HepG2 (cell line): ENCODE results near the gene PURB. TPM values are rescaled to one million over a fixed set of nuclear protein-coding genes. Genes with fewer than 3 reads are reported as not detected.

Source experiments
- HNRNPL ChIP-seq: fragments of 200-400 bp; formaldehyde crosslinking; IDR thresholded peaks from 2 replicates; pipeline ENCODE4 v1.6.1; 2017; ENCODE audit warnings: mild to moderate bottlenecking, low read depth, low read length
- MAX ChIP-seq: IDR thresholded peaks from 2 replicates; pipeline ENCODE4 v1.6.1; 2012; ENCODE audit warnings: inconsistent platforms
- MIXL1 ChIP-seq: IDR thresholded peaks from 2 replicates; pipeline ENCODE4 v1.6.1; 2016
- MTF2 ChIP-seq: sonication (generic); formaldehyde crosslinking; IDR thresholded peaks from 2 replicates; pipeline ENCODE4 v1.5.0; 2020; ENCODE audit warnings: missing genetic modification reagents, borderline replicate concordance
- NFKB2 ChIP-seq: sonication (generic); formaldehyde crosslinking; IDR thresholded peaks from 2 replicates; pipeline ENCODE4 v1.4.0; 2020; ENCODE audit warnings: missing genetic modification reagents, borderline replicate concordance
- RELA ChIP-seq: sonication (generic); formaldehyde crosslinking; IDR thresholded peaks from 2 replicates; pipeline ENCODE4 v1.4.0; 2020; ENCODE audit warnings: missing genetic modification reagents
- SAP130 ChIP-seq: IDR thresholded peaks from 2 replicates; pipeline ENCODE4 v1.6.1; 2016; ENCODE audit warnings: low read depth
- SMAD1 ChIP-seq: sonication (generic); formaldehyde crosslinking; IDR thresholded peaks from 2 replicates; pipeline ENCODE4 v1.4.0; 2020; ENCODE audit warnings: missing genetic modification reagents, low read depth, mild to moderate bottlenecking, borderline replicate concordance
- TAF1 ChIP-seq: sonication (generic); formaldehyde crosslinking; IDR thresholded peaks from 2 replicates; pipeline ENCODE4 v1.4.0; 2020; ENCODE audit warnings: missing genetic modification reagents
- XRCC5 ChIP-seq: fragments of 200-400 bp; formaldehyde crosslinking; optimal IDR thresholded peaks from 2 replicates; pipeline ENCODE3; 2017; ENCODE audit warnings: mild to moderate bottlenecking, low read length
- ZBTB26 ChIP-seq: IDR thresholded peaks from 2 replicates; pipeline ENCODE4 v1.6.1; 2016; ENCODE audit warnings: missing compliant biosample characterization, missing genetic modification reagents, borderline replicate concordance
- ZFP37 ChIP-seq: sonication (generic); formaldehyde crosslinking; IDR thresholded peaks from 2 replicates; pipeline ENCODE4 v1.4.0; 2020; ENCODE audit warnings: missing genetic modification reagents, borderline replicate concordance
- ZFP62 ChIP-seq: sonication (generic); formaldehyde crosslinking; IDR thresholded peaks from 2 replicates; pipeline ENCODE4 v1.4.0; 2020; ENCODE audit warnings: missing genetic modification reagents
- ZKSCAN8 ChIP-seq: IDR thresholded peaks from 2 replicates; pipeline ENCODE4 v1.6.1; 2016; ENCODE audit warnings: borderline replicate concordance, missing genetic modification reagents, missing compliant biosample characterization
- ZMAT3 ChIP-seq: sonication (generic); formaldehyde crosslinking; conservative IDR thresholded peaks from 2 replicates; pipeline ENCODE4 v1.7.0; 2021; ENCODE audit warnings: missing genetic modification reagents
- ZNF24 ChIP-seq: fragments of 450-650 bp; IDR thresholded peaks from 2 replicates; pipeline ENCODE4 v1.6.1; 2017; ENCODE audit warnings: antibody characterized with exemption, mild to moderate bottlenecking
- ZNF274 ChIP-seq: sonication (generic); formaldehyde crosslinking; IDR thresholded peaks from 2 replicates; pipeline ENCODE4 v1.5.1; 2020; ENCODE audit warnings: mild to moderate bottlenecking, missing genetic modification reagents
- ZNF367 ChIP-seq: sonication (generic); formaldehyde crosslinking; IDR thresholded peaks from 2 replicates; pipeline ENCODE4 v1.4.0; 2020; ENCODE audit warnings: missing genetic modification reagents, borderline replicate concordance
- ZNF598 ChIP-seq: sonication (generic); formaldehyde crosslinking; IDR thresholded peaks from 2 replicates; pipeline ENCODE4 v1.5.1; 2020; ENCODE audit warnings: mild to moderate bottlenecking, missing genetic modification reagents, borderline replicate concordance
- ZNF782 ChIP-seq: sonication (generic); formaldehyde crosslinking; IDR thresholded peaks from 2 replicates; pipeline ENCODE4 v1.4.0; 2020; ENCODE audit warnings: missing genetic modification reagents, mild to moderate bottlenecking, borderline replicate concordance
- ZNF841 ChIP-seq: sonication (generic); formaldehyde crosslinking; IDR thresholded peaks from 2 replicates; pipeline ENCODE4 v1.8.1; 2023; ENCODE audit warnings: missing genetic modification reagents, borderline replicate concordance
- ZSCAN25 ChIP-seq: sonication (generic); formaldehyde crosslinking; IDR thresholded peaks from 2 replicates; pipeline ENCODE4 v1.8.0; 2022; ENCODE audit warnings: mild to moderate bottlenecking, missing genetic modification reagents
- polyA plus RNA-seq, 8 experiments: library from polyadenylated mRNA; depleted of rRNA in 3 of 8; stranded (reverse) in 7 of 8; unstranded in 1 of 8; fragments of >200 nt; fragmentation: Illumina TruSeq in 4 of 8; extraction: Trizol in 4 of 8; gene quantifications; 2 replicates each; pipeline versions ENCODE4 v1.2.1 to v1.2.3, GENCODE V29; 2011 to 2016; ENCODE audit warnings: low read depth in 4 of 8, missing spikeins in 1 of 8, mixed read lengths in 1 of 8; ENCODE audit not compliant: insufficient read depth in 1 of 8
- total RNA-seq, 5 experiments: library from RNA; depleted of rRNA; stranded (reverse); fragments of >200 nt; fragmentation: Illumina TruSeq; extraction: Trizol; gene quantifications; 2 replicates each; pipeline ENCODE4 v1.2.3, GENCODE V29; 2016; ENCODE audit warnings: low read depth in 1 of 5
- TF ChIP-seq, protein P1 (sequence below): sonication (generic); formaldehyde crosslinking; IDR thresholded peaks from 2 replicates; pipeline ENCODE4 v1.4.0; 2020; ENCODE audit warnings: missing genetic modification reagents, borderline replicate concordance
- TF ChIP-seq, protein P2 (sequence below): sonication (generic); formaldehyde crosslinking; conservative IDR thresholded peaks from 2 replicates; pipeline ENCODE4 v1.4.0; 2020; ENCODE audit warnings: missing genetic modification reagents
- TF ChIP-seq, protein P3 (sequence below): sonication (generic); formaldehyde crosslinking; IDR thresholded peaks from 2 replicates; pipeline ENCODE4 v1.5.1; 2020; ENCODE audit warnings: mild to moderate bottlenecking, missing genetic modification reagents, moderate library complexity

Gene PURB
- total and polyA plus RNA-seq, 2 of the 13 experiments (the other 11 are each of a cell fraction or from before 2014, with no cell fraction given), result 2.3 to 4.3 TPM

DNA sequence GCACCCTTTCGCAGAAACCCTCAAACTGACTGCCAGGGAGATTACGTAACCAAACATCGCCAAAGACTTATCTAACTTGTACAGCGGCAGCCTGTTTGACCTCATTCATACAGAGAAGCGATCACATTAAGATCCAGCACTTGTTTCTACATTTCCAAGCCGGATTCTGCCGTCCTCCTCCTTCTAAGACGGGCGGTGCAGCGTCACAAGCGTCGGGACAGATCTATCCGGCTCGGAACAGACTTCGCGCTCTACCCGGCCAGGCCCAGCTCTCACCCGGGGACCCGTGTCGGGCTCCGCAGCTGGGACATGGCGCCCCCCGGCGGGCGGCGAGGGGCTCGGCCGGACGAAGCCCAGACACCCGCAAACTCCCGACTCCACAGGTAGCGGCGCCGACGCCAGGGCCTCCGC is 37.8 kb downstream of the PURB start (continued):
- TF ChIP-seq ZBTB26 (CRISPR knock-in tag) (no peak), SAP130 (peak; percentile 81), ZNF274 (0 out of 2 replicates have a peak, but pooled peaks have one; percentile 67), MAX (0 out of 2 replicates have a peak, but pooled peaks have one; percentile 40), ZNF24 (no peak), HNRNPL (no peak), ZNF782 (CRISPR knock-in tag) (no peak), ZMAT3 (CRISPR knock-in tag) (0 out of 2 replicates have a peak, but pooled peaks have one; percentile 36), MTF2 (0 out of 2 replicates have a peak, but pooled peaks have one; percentile 52), ZKSCAN8 (no peak), XRCC5 (no peak), ZNF598 (CRISPR knock-in tag) (no peak), ZSCAN25 (CRISPR knock-in tag) (no peak), NFKB2 (CRISPR knock-in tag) (no peak), SMAD1 (no peak), ZFP62 (CRISPR knock-in tag) (no peak), ZFP37 (CRISPR knock-in tag) (no peak), MIXL1 (CRISPR knock-in tag) (no peak), RELA (CRISPR knock-in tag) (no peak), ZNF841 (CRISPR knock-in tag) (no peak), TAF1 (peak; percentile 39; the same call in 1 of the 2 replicates), ZNF367 (no peak)
- TF ChIP-seq, protein P1, sequence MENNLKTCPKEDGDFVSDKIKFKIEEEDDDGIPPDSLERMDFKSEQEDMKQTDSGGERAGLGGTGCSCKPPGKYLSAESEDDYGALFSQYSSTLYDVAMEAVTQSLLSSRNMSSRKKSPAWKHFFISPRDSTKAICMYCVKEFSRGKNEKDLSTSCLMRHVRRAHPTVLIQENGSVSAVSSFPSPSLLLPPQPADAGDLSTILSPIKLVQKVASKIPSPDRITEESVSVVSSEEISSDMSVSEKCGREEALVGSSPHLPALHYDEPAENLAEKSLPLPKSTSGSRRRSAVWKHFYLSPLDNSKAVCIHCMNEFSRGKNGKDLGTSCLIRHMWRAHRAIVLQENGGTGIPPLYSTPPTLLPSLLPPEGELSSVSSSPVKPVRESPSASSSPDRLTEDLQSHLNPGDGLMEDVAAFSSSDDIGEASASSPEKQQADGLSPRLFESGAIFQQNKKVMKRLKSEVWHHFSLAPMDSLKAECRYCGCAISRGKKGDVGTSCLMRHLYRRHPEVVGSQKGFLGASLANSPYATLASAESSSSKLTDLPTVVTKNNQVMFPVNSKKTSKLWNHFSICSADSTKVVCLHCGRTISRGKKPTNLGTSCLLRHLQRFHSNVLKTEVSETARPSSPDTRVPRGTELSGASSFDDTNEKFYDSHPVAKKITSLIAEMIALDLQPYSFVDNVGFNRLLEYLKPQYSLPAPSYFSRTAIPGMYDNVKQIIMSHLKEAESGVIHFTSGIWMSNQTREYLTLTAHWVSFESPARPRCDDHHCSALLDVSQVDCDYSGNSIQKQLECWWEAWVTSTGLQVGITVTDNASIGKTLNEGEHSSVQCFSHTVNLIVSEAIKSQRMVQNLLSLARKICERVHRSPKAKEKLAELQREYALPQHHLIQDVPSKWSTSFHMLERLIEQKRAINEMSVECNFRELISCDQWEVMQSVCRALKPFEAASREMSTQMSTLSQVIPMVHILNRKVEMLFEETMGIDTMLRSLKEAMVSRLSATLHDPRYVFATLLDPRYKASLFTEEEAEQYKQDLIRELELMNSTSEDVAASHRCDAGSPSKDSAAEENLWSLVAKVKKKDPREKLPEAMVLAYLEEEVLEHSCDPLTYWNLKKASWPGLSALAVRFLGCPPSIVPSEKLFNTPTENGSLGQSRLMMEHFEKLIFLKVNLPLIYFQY, result peak; percentile 79
- TF ChIP-seq, protein P2, sequence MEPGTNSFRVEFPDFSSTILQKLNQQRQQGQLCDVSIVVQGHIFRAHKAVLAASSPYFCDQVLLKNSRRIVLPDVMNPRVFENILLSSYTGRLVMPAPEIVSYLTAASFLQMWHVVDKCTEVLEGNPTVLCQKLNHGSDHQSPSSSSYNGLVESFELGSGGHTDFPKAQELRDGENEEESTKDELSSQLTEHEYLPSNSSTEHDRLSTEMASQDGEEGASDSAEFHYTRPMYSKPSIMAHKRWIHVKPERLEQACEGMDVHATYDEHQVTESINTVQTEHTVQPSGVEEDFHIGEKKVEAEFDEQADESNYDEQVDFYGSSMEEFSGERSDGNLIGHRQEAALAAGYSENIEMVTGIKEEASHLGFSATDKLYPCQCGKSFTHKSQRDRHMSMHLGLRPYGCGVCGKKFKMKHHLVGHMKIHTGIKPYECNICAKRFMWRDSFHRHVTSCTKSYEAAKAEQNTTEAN, result no peak
- TF ChIP-seq, protein P3, sequence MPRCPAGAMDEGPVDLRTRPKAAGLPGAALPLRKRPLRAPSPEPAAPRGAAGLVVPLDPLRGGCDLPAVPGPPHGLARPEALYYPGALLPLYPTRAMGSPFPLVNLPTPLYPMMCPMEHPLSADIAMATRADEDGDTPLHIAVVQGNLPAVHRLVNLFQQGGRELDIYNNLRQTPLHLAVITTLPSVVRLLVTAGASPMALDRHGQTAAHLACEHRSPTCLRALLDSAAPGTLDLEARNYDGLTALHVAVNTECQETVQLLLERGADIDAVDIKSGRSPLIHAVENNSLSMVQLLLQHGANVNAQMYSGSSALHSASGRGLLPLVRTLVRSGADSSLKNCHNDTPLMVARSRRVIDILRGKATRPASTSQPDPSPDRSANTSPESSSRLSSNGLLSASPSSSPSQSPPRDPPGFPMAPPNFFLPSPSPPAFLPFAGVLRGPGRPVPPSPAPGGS (CRISPR knock-in tag), result no peak
